ENCODE measurements around the gene ADGRE2.
A peak's percentile ranks its signal among the peaks of the same experiment; 100 is the strongest.

Gene ADGRE2

GRCh38 chr19:14732510-14732909 lies 45.9 kb downstream of the ADGRE2 start:
- DNase-seq, result no peak

DNA sequence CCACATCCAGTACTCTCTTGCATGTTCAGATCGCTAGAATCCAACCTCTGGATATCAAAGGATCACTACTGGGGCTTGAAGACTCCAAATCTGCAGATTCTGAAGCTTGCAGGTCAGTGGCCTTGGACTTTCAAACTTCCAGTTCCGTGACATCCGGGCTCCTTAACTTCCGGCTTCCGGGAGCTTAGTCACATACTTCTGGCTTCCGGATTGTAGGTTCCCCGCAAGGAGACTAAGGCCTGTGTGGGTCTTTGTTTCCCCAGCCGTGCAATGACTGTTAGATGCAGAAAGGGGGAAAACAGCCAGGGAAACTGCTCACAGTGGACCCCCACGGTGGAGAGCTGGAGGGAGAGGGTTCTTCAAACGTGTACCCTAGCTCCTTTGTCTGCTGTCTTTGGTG lies 47.2 kb downstream of the ADGRE2 start:
- peak; percentile 36 for DNase-seq

DNA sequence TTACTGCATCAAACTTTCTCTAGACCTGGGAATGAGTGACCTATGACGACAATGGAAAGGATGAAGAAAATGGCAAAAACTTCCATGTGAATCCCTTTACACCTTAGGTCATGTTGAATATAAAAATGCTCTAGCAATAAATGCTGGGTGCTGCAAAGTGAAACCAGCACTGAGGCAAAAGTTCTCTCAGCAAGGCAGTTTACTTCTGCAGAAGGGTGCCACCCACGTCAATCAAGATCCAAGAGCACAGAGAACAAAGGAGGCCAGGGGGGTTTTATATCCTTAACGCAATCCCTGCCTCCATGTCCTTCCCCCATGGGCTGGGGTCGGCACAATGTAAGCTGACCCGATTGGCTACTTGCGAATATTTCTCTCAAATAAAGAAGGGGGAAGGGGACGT lies 49.8 kb downstream of the ADGRE2 start:
- no peak for DNase-seq

- DNase-seq, result no peak
Measured at GRCh38 chr19:14722127-14722526, 56.2 kb downstream of the ADGRE2 start.

GRCh38 chr19:14719162-14719561 lies 59.2 kb downstream of the ADGRE2 start:
- DNase-seq, result no peak

DNA sequence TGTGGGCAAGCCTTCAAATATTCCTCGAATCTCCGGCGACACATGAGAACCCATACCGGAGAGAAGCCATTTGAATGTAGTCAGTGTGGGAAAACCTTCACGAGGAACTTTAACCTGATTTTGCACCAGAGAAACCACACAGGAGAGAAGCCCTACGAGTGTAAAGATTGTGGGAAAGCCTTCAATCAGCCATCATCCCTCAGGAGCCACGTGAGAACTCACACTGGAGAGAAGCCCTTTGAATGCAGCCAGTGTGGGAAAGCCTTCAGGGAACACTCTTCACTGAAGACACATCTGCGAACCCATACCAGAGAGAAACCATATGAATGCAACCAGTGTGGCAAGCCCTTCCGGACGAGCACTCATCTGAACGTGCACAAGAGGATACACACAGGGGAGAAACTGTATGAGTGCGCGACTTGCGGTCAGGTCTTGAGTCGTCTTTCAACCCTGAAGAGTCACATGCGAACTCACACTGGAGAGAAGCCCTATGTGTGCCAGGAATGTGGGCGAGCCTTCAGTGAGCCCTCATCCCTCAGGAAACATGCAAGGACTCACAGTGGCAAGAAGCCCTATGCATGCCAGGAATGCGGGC lies 59.7 kb downstream of the ADGRE2 start:
- no peak for DNase-seq

GRCh38 chr19:14715841-14716240 lies 62.5 kb downstream of the ADGRE2 start:
- DNase-seq, result no peak

DNA sequence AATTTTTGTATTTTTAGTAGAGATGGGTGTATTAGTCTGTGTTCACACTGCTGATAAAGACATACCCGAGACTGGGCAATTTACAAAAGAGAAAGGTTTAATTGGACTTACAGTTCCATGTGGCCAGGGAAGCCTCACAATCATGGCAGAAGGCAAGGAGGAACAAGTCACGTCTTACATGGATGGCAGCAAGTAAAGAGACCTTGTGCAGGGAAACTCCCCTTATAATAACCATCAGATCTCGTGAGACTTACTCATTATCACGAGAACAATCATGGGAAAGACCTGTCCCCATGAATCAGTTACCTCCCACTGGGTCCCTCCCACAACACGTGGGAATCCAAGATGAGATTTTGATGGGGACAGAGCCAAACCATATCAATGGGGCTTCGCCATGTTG lies 73.9 kb downstream of the ADGRE2 start:
- DNase-seq, result no peak

GRCh38 chr19:14703833-14704232 lies 74.5 kb downstream of the ADGRE2 start:
- no peak for DNase-seq

GRCh38 chr19:14700711-14701375 lies 77.5 kb downstream of the ADGRE2 start:
- DNase-seq, result no peak

GRCh38 chr19:14699641-14700040 lies 78.7 kb downstream of the ADGRE2 start:
- DNase-seq, result no peak

DNA sequence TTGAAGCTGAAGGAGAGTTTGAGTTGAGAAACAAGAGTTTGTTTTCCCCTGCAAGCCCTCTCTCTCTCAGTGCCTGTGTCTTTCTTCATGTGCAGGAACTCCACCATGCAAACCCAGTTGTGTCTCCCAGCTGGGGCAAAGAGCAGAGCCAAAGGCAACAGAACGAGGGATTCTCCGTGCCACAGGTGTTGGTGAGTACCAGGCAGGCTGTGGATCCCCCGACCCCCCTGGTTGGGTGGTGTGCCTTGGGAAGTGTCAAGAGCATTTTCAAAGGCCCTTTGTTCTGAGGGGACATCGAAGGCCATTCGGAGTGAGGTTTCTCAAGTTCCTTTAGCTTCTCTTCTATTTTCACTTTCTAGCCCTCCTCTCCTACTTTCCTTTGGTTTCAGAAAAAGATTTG lies 82.9 kb downstream of the ADGRE2 start:
- DNase-seq, result no peak

DNA sequence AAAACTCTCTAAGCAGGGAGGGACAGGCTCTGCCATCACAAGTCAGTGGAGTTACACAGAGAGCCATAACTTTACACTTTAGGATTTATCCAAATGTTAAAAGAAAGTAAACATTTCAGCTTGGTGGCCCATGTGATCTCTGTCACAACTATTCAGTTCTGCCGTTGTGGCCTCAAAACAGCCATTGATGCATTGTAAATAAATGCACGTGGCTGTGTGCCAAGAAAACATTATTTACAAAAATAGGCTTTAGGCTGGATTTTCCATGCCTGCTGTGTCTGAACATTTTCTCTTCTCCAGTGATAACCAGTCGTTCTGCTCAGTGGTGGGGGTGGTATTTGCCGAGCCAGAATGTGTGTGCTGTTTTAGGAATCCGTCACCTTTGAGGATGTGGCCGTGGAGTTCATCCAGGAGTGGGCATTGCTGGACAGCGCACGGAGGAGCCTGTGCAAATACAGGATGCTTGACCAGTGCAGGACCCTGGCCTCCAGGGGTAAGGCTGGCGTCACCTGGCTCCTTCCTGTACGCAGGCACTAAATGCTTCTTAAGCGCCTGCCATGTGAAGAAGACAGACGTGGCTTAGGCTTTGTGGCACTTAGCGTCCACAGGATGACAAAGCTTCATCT lies 83.6 kb downstream of the ADGRE2 start:
- no peak for DNase-seq

GRCh38 chr19:14689598-14690503 lies 88.5 kb downstream of the ADGRE2 start, which contains the start of gene ZNF333:
TSS of gene ZNF333 (plus strand) at chr19:14690048. CDS start at chr19:14693492, 3,444 bp downstream.
- peak; percentile 99 for DNase-seq

DNA sequence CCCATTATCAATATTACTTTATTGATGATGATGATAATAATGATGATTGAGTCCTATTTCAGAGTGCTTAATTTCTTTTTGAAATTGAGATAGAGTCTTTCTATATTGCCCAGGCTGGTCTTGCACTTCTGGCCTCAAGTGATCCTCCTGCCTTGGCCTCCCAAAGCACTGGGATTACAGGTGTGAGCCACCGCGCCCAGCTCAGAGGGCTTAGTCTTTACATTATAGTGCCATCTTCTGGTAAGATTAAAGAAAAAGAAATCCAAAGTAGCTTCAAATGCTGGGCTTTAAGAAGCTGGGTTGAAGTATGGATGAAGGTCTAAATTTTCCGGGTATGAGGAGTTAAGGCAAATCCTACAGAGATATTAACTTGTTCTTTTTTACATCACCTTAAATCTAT lies 91.9 kb downstream of the ADGRE2 start:
- DNase-seq, result peak; percentile 62

DNA sequence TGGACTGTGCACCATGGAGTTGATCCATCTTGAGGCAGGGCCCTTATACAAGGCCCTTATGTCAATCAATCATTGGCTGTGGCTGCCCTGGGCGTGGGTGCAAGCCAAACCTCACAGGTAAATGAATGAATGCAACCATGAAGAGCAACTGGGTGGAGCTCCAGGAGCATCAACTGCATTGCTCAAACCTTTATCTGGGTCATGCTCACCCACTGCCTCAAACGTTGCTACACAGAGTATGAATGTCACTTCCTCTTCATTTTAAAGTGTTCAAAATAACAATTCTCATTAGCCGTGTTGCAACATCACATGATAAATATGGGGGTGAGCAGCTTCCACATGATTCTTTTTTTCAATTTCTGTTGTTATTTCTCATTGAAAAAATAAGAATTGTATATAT lies 94.9 kb downstream of the ADGRE2 start:
- DNase-seq, result no peak

Data from NCI-H82 (cell line).